ENCODE results near the gene CHRD.
"Not testable (repeated sequence)": the region's sequence is repeated elsewhere in the genome, so short reads cannot be mapped to it uniquely, and the experiment has no call there.

CHRD gene

DNA sequence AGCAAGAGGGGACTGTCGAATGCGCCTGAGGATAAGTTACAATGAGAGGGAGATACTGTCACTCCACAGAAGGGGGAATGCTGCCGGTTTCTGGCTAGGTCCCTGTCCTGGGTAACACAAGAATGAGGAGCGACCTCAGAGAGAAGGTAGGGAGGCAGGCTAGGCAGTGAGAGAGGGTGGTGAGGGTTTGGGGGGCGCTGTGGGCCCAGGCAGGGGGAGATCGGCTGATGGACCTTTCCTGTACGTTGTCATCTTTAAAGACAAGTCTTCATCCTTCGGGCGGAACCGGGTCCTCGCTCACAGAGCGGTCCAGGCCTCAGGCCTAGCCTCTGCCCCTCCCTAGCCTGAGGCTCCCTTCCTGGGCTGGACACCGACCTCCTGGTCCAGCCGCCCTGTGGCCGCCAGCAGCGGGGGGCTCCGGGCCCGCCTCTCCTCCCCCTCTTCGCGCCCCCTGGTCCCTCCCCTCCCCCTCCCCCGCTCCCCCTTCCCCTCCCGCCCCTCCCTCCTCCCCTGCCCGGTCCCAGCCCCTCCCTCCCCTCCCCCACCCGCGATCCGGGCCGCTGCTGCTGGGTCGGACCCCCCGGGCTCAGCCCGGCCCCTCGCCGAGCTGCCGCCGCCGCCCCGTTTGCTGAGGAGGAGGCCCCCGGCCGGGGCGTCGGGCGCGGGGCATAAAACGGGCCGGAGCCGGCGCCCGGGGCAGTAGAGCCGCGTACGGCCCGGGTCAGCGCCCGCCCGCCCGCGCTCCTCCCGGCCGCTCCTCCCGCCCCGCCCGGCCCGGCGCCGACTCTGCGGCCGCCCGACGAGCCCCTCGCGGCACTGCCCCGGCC, at the start of gene CHRD:
Gene CHRD, plus strand, starts transcription at position 697 of the 827 bp plus-strand sequence. CDS start 265 bp downstream, outside the sequence.
- no peak for DNase-seq (ENCODE audit: low read depth)

DNA sequence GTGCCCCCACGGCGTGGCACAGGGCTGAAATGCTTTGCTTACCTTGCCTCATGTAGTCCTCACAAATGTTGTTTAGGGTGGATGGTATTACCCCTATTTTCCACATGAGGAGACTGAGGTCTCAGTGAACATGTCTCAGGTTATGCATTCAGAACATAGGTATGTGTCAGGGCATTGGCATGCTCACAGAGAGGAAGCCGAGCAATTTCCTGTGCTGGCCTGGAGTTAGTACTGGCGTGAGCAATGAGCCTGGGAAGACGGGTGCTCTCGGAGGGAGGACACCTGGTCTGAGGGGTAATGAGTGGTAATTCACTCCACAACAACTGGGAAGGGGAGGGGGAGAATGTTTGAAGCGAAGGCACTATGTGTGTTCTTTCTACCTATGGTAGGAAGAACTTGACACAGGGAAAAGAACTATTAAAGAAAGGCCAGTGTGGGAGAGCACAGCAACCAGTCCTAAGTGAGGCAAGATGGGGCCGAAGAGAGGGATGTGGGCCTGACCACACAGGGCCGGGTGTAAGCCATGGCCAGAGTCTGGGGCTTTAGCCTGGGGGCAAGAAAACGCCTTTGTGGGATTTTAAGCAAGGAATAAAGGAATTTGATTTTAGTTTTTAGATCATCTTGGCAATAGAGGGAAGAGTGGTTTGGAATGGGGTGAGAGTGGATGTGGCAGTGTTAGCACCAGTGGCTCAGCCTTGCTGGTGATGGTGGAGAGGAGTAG, 47.3 kb upstream of the CHRD start:
- peak; percentile 95 for DNase-seq (ENCODE audit: low read depth)

DNA sequence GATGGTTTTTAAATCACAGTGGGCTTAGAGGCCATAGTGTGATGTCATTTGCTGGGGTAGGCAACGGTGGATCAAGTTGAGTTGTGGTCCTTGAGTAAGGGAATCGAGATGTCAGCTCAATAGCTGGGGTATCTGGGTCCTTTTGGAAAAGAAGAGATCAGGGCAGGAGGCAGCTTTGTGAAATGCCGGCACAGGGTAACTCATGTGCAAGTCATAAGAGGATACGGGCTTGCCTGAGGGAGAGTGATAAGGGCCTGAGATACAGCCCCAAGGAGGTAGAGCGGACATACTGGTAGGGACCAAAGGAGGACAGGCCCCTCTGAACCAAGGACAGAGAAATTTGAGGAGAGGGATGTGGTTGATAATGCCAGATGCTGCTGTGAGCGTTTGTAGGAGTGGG, 46.7 kb upstream of the CHRD start:
- no peak for DNase-seq (ENCODE audit: low read depth)

DNA sequence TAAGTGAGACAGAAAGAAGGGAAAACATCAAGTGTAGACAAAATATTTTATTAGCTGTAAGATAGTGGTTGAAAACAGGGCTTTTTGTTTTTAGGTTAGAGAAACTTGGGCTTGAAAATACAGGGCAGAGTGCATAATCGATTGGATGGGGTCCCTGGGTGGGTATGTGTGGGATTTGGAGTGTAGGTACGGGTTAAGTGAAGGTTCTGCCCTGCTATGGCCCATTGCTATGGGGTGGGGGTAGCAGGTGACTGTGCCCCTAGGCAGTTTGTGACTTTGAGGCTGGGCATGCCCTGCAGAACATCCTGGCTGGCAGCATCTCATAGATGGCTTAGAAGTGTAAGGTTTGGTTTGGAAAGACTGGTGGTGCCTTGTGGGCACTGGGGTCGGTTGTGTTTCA, 46.2 kb upstream of the CHRD start:
- no peak for DNase-seq (ENCODE audit: low read depth)

- DNase-seq (ENCODE audit: low read depth) = peak; percentile 87
Measured at GRCh38 chr3:184334470-184335158, 45.2 kb upstream of the CHRD start.

GRCh38 chr3:184335291-184335660, 44.6 kb upstream of the CHRD start:
- no peak for DNase-seq (ENCODE audit: low read depth)

GRCh38 chr3:184335661-184336546, 44.0 kb upstream of the CHRD start:
- peak; percentile 75 for DNase-seq (ENCODE audit: low read depth)

DNA sequence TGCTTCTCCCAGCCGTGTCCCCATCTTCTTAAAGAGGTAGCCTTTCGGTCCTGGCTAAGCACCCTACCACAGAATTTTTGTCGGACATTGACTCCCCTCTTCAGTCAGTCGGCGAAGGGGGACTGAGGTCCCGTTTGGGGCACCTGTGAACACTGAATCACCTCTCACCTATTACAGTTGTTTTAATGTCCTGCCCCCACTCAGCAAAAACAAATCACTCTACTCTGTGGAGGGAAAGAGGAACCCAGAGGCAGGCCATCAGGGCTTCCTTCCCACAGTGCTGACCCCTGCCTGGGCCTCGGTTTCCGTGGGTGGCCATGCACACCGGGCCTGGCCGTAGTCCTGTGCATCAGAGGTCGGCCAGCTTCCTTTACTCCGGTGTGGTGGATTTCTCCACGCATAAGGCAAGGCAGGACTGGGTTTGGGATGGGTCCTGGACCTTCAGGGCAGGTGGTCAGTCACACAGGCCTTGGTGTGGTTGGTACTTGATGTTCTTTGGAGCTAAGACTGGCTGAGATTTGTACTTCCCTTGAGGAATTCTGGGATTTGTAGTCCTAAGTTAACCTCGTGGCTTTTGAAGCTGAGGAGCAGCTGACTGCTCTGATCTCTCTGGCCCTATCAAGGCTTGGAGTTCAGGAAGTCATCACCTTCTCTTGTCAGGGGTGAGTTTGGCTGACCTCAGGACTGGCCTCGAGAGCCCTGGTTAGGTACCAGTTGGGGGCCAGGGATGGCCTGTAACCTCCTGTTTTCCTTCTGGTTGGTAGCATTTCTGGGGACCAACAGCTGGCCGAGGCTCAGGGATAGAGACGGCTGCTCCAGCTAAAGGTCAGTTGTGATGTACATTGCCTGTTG, 43.1 kb upstream of the CHRD start:
- DNase-seq (ENCODE audit: low read depth) = peak; percentile 69

DNA sequence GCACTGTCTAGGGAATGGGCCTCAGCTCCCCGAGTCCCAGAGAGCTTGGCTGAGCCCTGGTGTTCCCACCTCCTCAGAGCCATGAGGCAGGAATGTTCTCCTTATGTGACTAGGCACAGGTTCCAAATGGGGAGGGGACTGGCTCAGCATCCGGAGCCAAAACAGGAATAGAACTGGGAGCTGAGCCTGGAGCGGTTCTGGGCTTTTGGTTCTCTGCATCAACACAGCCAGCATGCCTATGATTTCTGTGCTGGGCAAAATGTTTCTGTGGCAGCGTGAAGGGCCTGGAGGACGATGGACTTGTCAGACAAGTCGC, 42.5 kb upstream of the CHRD start, which contains the start of gene FAM131A:
Gene FAM131A, plus strand, starts transcription at position 202 of the 316 bp plus-strand sequence. Its CDS starts 31 bp downstream, at position 233.
- DNase-seq (ENCODE audit: low read depth) = peak; percentile 45

DNA sequence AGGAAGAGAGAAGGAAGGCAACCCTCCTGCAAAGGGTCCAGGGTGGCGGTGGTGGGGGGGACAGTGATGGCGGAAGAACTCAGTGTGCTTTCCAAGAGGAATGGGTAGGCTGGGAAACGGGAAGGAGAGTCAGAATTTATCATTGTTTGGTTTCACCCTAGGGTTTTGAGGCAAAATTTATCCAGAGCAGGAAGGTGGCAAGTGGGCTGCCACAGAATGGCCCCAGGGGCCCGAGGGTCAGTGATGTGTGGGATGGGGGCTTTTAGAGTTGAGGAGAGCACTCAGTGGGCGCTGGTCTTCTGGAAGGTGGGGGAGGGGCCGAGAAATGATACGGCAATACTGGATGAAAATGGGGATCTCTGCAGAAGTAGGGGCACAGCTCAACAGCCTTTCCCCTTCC, 41.9 kb upstream of the CHRD start:
- DNase-seq (ENCODE audit: low read depth) = no peak

DNA sequence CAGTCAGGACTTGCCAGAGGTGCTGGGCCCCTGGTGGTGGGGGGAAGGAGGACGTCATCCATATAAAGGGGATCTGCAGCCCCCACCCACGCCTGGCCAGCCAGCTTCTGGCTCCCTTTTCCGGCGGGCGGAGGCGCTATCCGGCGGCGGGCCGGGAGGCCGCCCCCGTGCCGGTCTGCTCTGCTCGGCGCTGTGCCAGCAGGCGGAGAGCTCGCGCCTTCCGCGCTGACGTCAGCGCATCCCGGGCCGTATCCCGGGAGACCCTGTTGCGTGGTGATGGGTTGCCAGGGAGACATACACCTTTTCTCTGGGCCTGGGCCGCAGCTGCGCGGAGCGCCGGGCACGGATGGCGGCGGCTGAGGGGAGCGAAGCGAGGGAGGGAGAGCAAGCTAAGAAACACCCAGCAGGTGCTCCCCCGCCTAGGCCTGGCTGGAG, 41.3 kb upstream of the CHRD start:
- peak; percentile 45 for DNase-seq (ENCODE audit: low read depth)

DNA sequence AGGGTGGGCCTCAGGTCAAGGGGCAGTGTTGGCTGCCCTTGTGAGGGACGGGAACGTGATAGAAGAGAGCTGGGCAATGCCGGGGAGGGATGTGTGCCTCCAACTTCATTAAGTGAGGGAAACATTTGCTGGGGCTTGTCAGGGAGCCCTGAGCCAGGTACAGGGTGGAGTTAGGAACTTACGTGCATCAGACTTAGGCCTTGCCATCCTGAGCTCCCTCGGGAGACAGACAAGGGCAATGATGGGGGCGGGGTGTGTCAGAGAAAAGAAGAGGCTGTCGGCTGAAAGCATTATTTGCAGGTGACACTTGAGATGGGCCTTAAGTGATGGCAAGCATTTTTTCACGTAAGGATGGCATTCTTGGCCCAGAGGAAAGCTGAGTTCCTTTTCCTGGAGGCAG, 40.9 kb upstream of the CHRD start:
- DNase-seq (ENCODE audit: low read depth) = no peak

DNA sequence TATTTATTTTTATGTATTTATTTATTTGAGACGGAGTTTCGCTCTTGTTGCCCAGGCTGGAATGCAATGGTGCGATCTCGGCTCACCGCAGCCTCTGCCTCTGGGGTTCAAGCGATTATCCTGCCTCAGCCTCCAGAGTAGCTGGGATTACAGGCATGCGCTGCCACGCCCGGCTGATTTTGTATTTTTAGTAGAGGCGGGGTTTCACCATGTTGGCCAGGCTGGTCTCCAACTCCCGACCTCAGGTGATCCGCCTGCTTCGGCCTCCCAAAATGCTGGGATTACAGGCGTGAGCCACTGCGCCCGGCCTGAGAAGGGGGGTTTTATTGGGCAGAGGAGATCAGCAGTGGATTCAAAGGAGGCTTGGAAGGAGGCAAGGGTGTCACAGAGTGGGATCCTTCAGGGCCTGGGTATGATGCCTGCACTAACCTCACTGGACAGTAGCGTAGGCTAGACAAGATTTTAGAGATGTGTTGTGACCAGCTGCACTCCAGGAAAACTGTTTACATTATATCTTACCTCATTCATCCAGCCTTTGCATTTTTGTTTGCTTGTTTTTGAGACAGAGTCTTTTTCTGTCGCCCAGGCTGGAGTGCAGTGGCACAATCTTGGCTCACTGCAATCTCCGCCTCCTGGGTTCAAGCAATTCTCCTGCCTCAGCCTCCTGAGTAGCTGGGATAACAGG, 40.3 kb upstream of the CHRD start:
- DNase-seq (ENCODE audit: low read depth) = not testable (repeated sequence)

DNA sequence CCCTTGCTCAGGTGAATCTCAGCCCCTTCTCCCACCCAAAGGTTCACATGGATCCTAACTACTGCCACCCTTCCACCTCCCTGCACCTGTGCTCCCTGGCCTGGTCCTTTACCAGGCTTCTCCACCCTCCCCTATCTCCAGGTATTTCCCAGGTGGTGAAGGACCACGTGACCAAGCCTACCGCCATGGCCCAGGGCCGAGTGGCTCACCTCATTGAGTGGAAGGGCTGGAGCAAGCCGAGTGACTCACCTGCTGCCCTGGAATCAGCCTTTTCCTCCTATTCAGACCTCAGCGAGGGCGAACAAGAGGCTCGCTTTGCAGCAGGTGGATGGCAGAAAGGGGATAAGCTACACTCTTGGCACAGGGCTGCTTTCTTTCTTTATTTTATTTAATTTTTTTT, 37.9 kb upstream of the CHRD start:
- no peak for DNase-seq (ENCODE audit: low read depth)

DNA sequence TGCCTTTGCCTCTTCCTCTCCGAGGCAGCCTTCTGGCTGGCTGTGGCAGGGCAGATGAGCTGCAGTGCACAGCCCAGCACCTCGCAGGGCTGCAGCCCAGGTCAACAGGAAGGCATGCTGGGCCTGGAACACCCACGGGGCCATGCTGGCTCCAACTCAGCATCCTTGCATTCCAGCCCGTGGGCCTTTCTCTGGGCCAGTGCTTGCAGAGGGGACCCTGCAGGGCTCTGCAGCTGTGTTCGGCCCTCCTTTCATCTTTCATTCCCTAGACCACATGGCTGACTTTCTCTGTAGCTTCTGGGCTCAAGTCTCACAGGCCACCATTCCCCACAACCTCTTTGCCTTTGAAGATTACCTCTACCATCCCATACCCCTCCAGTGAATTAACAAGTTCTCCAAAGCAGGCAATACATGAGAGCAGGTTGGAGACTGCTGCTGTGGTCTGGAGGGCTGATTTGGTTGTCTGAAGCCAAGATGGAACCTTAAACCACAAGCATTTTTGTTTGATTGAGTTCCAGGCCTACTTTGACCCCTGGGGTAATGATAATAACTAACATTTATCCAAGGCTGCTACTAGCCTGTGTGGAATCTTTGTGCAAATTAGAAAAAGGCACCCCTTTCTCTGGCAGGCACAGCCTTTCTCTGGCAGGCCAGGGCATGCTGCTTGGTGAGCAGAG, 36.5 kb upstream of the CHRD start:
- peak; percentile 41 for DNase-seq (ENCODE audit: low read depth)

DNA sequence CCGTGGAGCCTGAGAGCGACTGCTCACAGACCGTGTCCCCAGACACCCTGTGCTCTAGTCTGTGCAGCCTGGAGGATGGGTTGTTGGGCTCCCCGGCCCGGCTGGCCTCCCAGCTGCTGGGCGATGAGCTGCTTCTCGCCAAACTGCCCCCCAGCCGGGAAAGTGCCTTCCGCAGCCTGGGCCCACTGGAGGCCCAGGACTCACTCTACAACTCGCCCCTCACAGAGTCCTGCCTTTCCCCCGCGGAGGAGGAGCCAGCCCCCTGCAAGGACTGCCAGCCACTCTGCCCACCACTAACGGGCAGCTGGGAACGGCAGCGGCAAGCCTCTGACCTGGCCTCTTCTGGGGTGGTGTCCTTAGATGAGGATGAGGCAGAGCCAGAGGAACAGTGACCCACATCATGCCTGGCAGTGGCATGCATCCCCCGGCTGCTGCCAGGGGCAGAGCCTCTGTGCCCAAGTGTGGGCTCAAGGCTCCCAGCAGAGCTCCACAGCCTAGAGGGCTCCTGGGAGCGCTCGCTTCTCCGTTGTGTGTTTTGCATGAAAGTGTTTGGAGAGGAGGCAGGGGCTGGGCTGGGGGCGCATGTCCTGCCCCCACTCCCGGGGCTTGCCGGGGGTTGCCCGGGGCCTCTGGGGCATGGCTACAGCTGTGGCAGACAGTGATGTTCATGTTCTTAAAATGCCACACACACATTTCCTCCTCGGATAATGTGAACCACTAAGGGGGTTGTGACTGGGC, 35.1 kb upstream of the CHRD start:
- DNase-seq (ENCODE audit: low read depth) = no peak

DNA sequence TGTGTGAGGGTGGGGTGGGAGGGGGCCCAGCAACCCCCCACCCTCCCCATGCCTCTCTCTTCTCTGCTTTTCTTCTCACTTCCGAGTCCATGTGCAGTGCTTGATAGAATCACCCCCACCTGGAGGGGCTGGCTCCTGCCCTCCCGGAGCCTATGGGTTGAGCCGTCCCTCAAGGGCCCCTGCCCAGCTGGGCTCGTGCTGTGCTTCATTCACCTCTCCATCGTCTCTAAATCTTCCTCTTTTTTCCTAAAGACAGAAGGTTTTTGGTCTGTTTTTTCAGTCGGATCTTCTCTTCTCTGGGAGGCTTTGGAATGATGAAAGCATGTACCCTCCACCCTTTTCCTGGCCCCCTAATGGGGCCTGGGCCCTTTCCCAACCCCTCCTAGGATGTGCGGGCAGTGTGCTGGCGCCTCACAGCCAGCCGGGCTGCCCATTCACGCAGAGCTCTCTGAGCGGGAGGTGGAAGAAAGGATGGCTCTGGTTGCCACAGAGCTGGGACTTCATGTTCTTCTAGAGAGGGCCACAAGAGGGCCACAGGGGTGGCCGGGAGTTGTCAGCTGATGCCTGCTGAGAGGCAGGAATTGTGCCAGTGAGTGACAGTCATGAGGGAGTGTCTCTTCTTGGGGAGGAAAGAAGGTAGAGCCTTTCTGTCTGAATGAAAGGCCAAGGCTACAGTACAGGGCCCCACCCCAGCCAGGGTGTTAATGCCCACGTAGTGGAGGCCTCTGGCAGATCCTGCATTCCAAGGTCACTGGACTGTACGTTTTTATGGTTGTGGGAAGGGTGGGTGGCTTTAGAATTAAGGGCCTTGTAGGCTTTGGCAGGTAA, 34.3 kb upstream of the CHRD start:
- DNase-seq (ENCODE audit: low read depth) = peak; percentile 81

Data from EH (cell line).